K562 (cell line): ENCODE measurements around the gene PAX5. TPM values are rescaled to one million over a fixed set of nuclear protein-coding genes. Genes with fewer than 3 reads are reported as not detected.

Experiments
- ATAC-seq: fragments of 200-7000 bp; cut with Tn5 transposase; 3 replicates; pipeline ENCODE4 v1.9.1; 2020; ENCODE audit warnings: moderate library complexity
- BruUV-seq: library from RNA; stranded (reverse); fragments of 400-500 nt; replicated peaks from 2 replicates; lab custom pipeline; 2021; lab: Mats Ljungman, UMichigan
- CTCF ChIA-PET: fragments of 300-600 bp; formaldehyde crosslinking; extraction: SDS; loops from one replicate; lab custom pipeline; 2021; ENCODE audit warnings: low intra/inter-chr PET ratio; lab: Yijun Ruan, JAX
- POLR2A ChIA-PET: fragments of 300-600, 350-650 bp; sonication (Branson Sonifier 250); formaldehyde crosslinking; extraction: SDS; loops from one replicate; lab custom pipeline; 2021; ENCODE audit warnings: antibody characterized with exemption, inconsistent platforms; lab: Yijun Ruan, JAX
- DNase-seq, 4 experiments: peaks; one replicate each; pipeline versions ENCODE4 v3.0.0 to v3.0.0-alpha.2; 2011 to 2018; ENCODE audit warnings: low spot score in 3 of 4, mixed read lengths in 3 of 4; ENCODE audit errors: extremely low read depth in 1 of 4
- FAIRE-seq: peaks from 2 replicates; lab custom pipeline; 2011; peaks lifted over from hg19 to GRCh38; lab: Jason Lieb, UNC
- H2AFZ ChIP-seq: 2 replicates; pipeline ENCODE4 v1.6.0; 2011; ENCODE audit warnings: low read depth, low read length, control low read depth, inconsistent platforms
- H3K27ac ChIP-seq: fragments of 200-600 bp; 3 replicates; pipeline ENCODE4 v1.8.0; 2011; ENCODE audit warnings: low read depth, mild to moderate bottlenecking, control low read depth, inconsistent platforms, low read length, moderate library complexity, mixed read lengths; ENCODE audit errors: extremely low read depth
- H3K27me3 ChIP-seq, 2 experiments: fragments of 300-600 bp in 1 of 2; 2 replicates in 1 of 2; 3 replicates in 1 of 2; pipeline versions ENCODE4 v1.6.0 to v1.8.0; 2011; ENCODE audit warnings: inconsistent platforms in 2 of 2, low read length in 2 of 2, mild to moderate bottlenecking in 1 of 2, mixed read lengths in 1 of 2, moderate library complexity in 1 of 2; ENCODE audit not compliant: control insufficient read depth in 2 of 2, insufficient read depth in 2 of 2
- H3K36me3 ChIP-seq: fragments of 300-600 bp; 3 replicates; pipeline ENCODE4 v1.8.0; 2011; ENCODE audit warnings: mild to moderate bottlenecking, low read length, inconsistent platforms; ENCODE audit not compliant: control insufficient read depth, insufficient read depth
- H3K4me1 ChIP-seq, 2 experiments: fragments of 200-600 bp in 1 of 2; replicated peaks in 1 of 2; 2 replicates in 1 of 2; 3 replicates in 1 of 2; pipeline versions ENCODE4 v1.5.1 to v1.8.0; 2011; ENCODE audit warnings: inconsistent platforms in 2 of 2, low read length in 2 of 2, mild to moderate bottlenecking in 1 of 2, mixed read lengths in 1 of 2, moderate library complexity in 1 of 2; ENCODE audit not compliant: control insufficient read depth in 2 of 2, insufficient read depth in 2 of 2
- H3K4me2 ChIP-seq: 2 replicates; pipeline ENCODE4 v1.6.1; 2011; ENCODE audit warnings: low read length, control low read depth, inconsistent platforms, mixed read lengths; ENCODE audit not compliant: insufficient read depth
- H3K4me3 ChIP-seq: fragments of 200-600 bp; sonication (generic), shearing (Covaris generic); 2 replicates; pipeline ENCODE4 v1.5.1; 2016; ENCODE audit warnings: control low read depth, inconsistent platforms
- H3K79me2 ChIP-seq: fragments of 200-600 bp; 3 replicates; pipeline ENCODE4 v1.8.0; 2011; ENCODE audit warnings: low read length, inconsistent platforms; ENCODE audit not compliant: control insufficient read depth, insufficient read depth
- H3K9ac ChIP-seq, 2 experiments: 2 replicates each; pipeline versions ENCODE4 v1.6.0 to v1.6.1; 2011; ENCODE audit warnings: low read depth in 2 of 2, low read length in 2 of 2, control low read depth in 1 of 2, inconsistent platforms in 1 of 2, mild to moderate bottlenecking in 1 of 2, mixed read lengths in 1 of 2; ENCODE audit not compliant: insufficient read depth in 1 of 2
- H3K9me1 ChIP-seq: one replicate; pipeline ENCODE4 v1.6.0; 2011; ENCODE audit warnings: inconsistent platforms, mild to moderate bottlenecking, low read length, moderate library complexity; ENCODE audit not compliant: control insufficient read depth, insufficient read depth
- H3K9me3 ChIP-seq: replicated peaks from 2 replicates; pipeline ENCODE4 v1.5.1; 2011; ENCODE audit warnings: low read depth, low read length, inconsistent platforms; ENCODE audit not compliant: control insufficient read depth, insufficient read depth
- H4K20me1 ChIP-seq: replicated peaks from 2 replicates; pipeline ENCODE4 v1.6.1; 2011; ENCODE audit warnings: low read length, inconsistent platforms, mixed read lengths; ENCODE audit not compliant: control insufficient read depth, insufficient read depth
- BHLHE40 ChIP-seq: IDR thresholded peaks from 2 replicates; pipeline ENCODE4 v1.6.1; 2011; ENCODE audit warnings: low read length, improper control_type of control experiment
- EHMT2 ChIP-seq: fragments of 450-650 bp; IDR thresholded peaks from 2 replicates; pipeline ENCODE4 v1.6.1; 2018; ENCODE audit warnings: antibody characterized with exemption
- EP400 ChIP-seq: fragments of 450-650 bp; IDR thresholded peaks from 2 replicates; pipeline ENCODE4 v1.6.1; 2017; ENCODE audit warnings: antibody characterized with exemption, mild to moderate bottlenecking, moderate library complexity
- ETS2 ChIP-seq: IDR thresholded peaks from 2 replicates; pipeline ENCODE4 v1.6.1; 2016; ENCODE audit warnings: borderline replicate concordance, missing genetic modification characterization, mild to moderate bottlenecking, moderate library complexity, missing compliant biosample characterization; ENCODE audit not compliant: poor library complexity, severe bottlenecking
- JUN ChIP-seq, 2 experiments: sonication (generic) in 1 of 2; formaldehyde crosslinking in 1 of 2; IDR thresholded peaks; 2 replicates each; pipeline versions ENCODE4 v1.6.1 to v1.8.0; 2012 to 2022; ENCODE audit warnings: borderline replicate concordance in 2 of 2, mild to moderate bottlenecking in 2 of 2, improper control_type of control experiment in 1 of 2, low read depth in 1 of 2, low read length in 1 of 2, missing genetic modification reagents in 1 of 2
- MECOM ChIP-seq: fragments of 250-450 bp; sonication (Bioruptor Pico); IDR thresholded peaks from 2 replicates; pipeline ENCODE4 v1.8.0; 2022; ENCODE audit warnings: inconsistent platforms
- NFRKB ChIP-seq: fragments of 450-650 bp; IDR thresholded peaks from 2 replicates; pipeline ENCODE4 v1.6.1; 2016; ENCODE audit warnings: low read depth
- NR1H2 ChIP-seq: sonication (generic); formaldehyde crosslinking; IDR thresholded peaks from 2 replicates; pipeline ENCODE4 v1.4.0; 2020; ENCODE audit warnings: mild to moderate bottlenecking, missing genetic modification reagents
- PML ChIP-seq: IDR thresholded peaks from 2 replicates; pipeline ENCODE4 v1.6.1; 2012; ENCODE audit warnings: low read length, inconsistent platforms
- PYGO2 ChIP-seq: fragments of 450-650 bp; IDR thresholded peaks from 2 replicates; pipeline ENCODE4 v1.6.1; 2016; ENCODE audit warnings: mild to moderate bottlenecking, missing genetic modification characterization, moderate library complexity, missing compliant biosample characterization
- RBM14 ChIP-seq: fragments of 200-400 bp; formaldehyde crosslinking; IDR thresholded peaks from 2 replicates; pipeline ENCODE4 v1.6.1; 2018; ENCODE audit warnings: low read depth, mild to moderate bottlenecking, low read length, moderate library complexity, borderline replicate concordance; ENCODE audit not compliant: insufficient read depth
- RUNX1 ChIP-seq: sonication (generic); IDR thresholded peaks from 2 replicates; pipeline ENCODE4 v1.6.1; 2016; ENCODE audit warnings: antibody characterized with exemption, low read depth
- TEAD1 ChIP-seq, 2 experiments: fragments of 450-650 bp in 1 of 2; sonication (generic) in 1 of 2; formaldehyde crosslinking; IDR thresholded peaks; 2 replicates each; pipeline versions ENCODE4 v1.4.0 to v1.8.0; 2020 to 2022; ENCODE audit warnings: mild to moderate bottlenecking in 2 of 2, missing genetic modification reagents in 1 of 2
- XRCC5 ChIP-seq: fragments of 200-400 bp; formaldehyde crosslinking; IDR thresholded peaks from 2 replicates; pipeline ENCODE4 v1.6.1; 2017; ENCODE audit warnings: low read depth, mild to moderate bottlenecking, low read length
- ZNF408 ChIP-seq: fragments of 250-450 bp; sonication (Bioruptor Pico); IDR thresholded peaks from 2 replicates; pipeline ENCODE4 v1.4.0; 2020; ENCODE audit warnings: low read depth, mild to moderate bottlenecking, moderate library complexity
- WGBS: fragments of 100-300 bp; shearing (Covaris generic); methylation state at CpG from one replicate; pipeline ENCODE4 v1.1.6; 2016; ENCODE audit warnings: low coverage, mixed read lengths; ENCODE audit not compliant: insufficient coverage; ENCODE audit errors: missing lambda C conversion rate; 5-methylcytosine and 5-hydroxymethylcytosine counted together
- in situ Hi-C: fragments of 300-500 bp; cut with MboI; formaldehyde crosslinking; loops from 4 replicates; pipeline ENCODE4 v1.15.0; 2018; ENCODE audit warnings: inconsistent platforms, mixed read lengths
- intact Hi-C: fragments of 100-400 bp; cut with micrococcal nuclease; formaldehyde crosslinking; loops from 2 replicates; pipeline ENCODE4 v1.14.2; 2022
- polyA plus RNA-seq, 8 experiments: library from polyadenylated mRNA; depleted of rRNA in 4 of 8; stranded (reverse) in 5 of 8; unstranded in 3 of 8; fragments of >200 nt; fragmentation: Nextera tagmentation in 2 of 8; fragmentation: Illumina TruSeq in 1 of 8; extraction: Ambion mirVana in 2 of 8; extraction: Trizol in 1 of 8; gene quantifications; 2 replicates each; pipeline versions ENCODE4 v1.2.1 to v1.2.3, GENCODE V29; 2011 to 2014; ENCODE audit warnings: inconsistent platforms in 1 of 8, missing spikeins in 1 of 8
- total RNA-seq, 7 experiments: library from RNA; depleted of rRNA in 6 of 7; stranded (reverse); fragments of >200 nt in 6 of 7; fragmentation: Illumina TruSeq in 2 of 7; extraction: Trizol in 2 of 7; gene quantifications; 2 replicates each; pipeline versions ENCODE4 v1.2.1 to v1.2.3, GENCODE V29; 2011 to 2021; ENCODE audit warnings: low replicate concordance in 1 of 7
- TF ChIP-seq, protein P1 (sequence below): fragments of 250-450 bp; sonication (Bioruptor Pico); IDR thresholded peaks from 2 replicates; pipeline ENCODE4 v1.8.0; 2022; ENCODE audit warnings: inconsistent platforms
- TF ChIP-seq, protein P2 (sequence below): fragments of 450-650 bp; IDR thresholded peaks from 2 replicates; pipeline ENCODE4 v1.7.0; 2016; ENCODE audit warnings: borderline replicate concordance
- TF ChIP-seq, protein P3 (sequence below): fragments of 450-650 bp; formaldehyde crosslinking; conservative IDR thresholded peaks from 2 replicates; pipeline ENCODE4 v1.4.0; 2022; ENCODE audit warnings: mild to moderate bottlenecking, missing genetic modification characterization

PAX5 gene
- total and polyA plus RNA-seq, 9 of the 15 experiments (the other 6 are each of a cell fraction or from before 2014, with no cell fraction given): 0.03 to 0.09 TPM; not detected in 7

DNA sequence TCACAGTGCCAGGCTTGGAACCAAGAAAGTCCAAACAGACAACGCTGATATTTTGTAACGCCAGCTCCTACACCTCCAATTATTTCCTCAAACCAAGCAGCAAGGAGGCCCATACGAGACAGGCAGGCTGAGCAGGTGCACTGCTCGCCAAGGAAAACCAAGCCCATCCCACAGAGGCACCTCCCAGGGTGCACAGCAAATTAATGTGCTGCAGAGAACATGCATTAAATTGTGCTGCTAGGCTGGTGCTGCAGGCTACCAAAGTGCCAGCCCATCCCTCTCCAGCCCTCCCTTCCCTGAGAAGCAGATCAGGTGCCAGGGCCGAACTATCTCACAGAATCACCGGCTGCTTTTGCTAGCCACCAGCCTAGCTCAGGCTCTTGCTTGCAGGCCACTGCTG, 137.8 kb downstream of the PAX5 start:
- H3K27me3 ChIP-seq: peaks cover 7 to 67% of the 10 kb centered on the region in 2 experiments
- intact Hi-C loops: no loop called here

More for the DNA sequence above, 137.8 kb downstream of the PAX5 start:
- Histone ChIP-seq H3K9ac (no peak overlapping the region), H3K36me3 (no peaks in the 10 kb centered on the region), H2AFZ (no peak overlapping the region), H3K4me3 (no peak overlapping the region), H3K79me2 (no peaks in the 10 kb centered on the region), H3K4me2 (no peak overlapping the region), H3K9me3 (no peaks in the 10 kb centered on the region), H3K9me1 (no peaks in the 10 kb centered on the region), H3K4me1 (no peaks in the 10 kb centered on the region), H4K20me1 (peaks cover 3% of the 10 kb centered on the region; the same call in 1 of the 2 replicates), H3K27ac (no peak overlapping the region)
- TF ChIP-seq RBM14 (no peak), BHLHE40 (no peak), PYGO2 (tag) (no peak), JUN (IDR thresholded peaks at IDR 0.05; ENCODE audit: borderline replicate concordance, low read depth, low read length) (no peak), JUN (CRISPR knock-in tag; IDR thresholded peaks at IDR 0.05; ENCODE audit: borderline replicate concordance) (no peak), MECOM (CRISPR knock-in tag) (no peak), TEAD1 (CRISPR knock-in tag; IDR thresholded peaks at IDR 0.05) (no peak), NFRKB (no peak), ETS2 (tag) (no peak), XRCC5 (no peak), NR1H2 (CRISPR knock-in tag) (no peak), RUNX1 (no peak), PML (no peak), ZNF408 (CRISPR knock-in tag) (no peak), EP400 (no peak), EHMT2 (no peak)
- TF ChIP-seq, protein P1, sequence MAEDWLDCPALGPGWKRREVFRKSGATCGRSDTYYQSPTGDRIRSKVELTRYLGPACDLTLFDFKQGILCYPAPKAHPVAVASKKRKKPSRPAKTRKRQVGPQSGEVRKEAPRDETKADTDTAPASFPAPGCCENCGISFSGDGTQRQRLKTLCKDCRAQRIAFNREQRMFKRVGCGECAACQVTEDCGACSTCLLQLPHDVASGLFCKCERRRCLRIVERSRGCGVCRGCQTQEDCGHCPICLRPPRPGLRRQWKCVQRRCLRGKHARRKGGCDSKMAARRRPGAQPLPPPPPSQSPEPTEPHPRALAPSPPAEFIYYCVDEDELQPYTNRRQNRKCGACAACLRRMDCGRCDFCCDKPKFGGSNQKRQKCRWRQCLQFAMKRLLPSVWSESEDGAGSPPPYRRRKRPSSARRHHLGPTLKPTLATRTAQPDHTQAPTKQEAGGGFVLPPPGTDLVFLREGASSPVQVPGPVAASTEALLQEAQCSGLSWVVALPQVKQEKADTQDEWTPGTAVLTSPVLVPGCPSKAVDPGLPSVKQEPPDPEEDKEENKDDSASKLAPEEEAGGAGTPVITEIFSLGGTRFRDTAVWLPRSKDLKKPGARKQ: no peak
- TF ChIP-seq, protein P2, sequence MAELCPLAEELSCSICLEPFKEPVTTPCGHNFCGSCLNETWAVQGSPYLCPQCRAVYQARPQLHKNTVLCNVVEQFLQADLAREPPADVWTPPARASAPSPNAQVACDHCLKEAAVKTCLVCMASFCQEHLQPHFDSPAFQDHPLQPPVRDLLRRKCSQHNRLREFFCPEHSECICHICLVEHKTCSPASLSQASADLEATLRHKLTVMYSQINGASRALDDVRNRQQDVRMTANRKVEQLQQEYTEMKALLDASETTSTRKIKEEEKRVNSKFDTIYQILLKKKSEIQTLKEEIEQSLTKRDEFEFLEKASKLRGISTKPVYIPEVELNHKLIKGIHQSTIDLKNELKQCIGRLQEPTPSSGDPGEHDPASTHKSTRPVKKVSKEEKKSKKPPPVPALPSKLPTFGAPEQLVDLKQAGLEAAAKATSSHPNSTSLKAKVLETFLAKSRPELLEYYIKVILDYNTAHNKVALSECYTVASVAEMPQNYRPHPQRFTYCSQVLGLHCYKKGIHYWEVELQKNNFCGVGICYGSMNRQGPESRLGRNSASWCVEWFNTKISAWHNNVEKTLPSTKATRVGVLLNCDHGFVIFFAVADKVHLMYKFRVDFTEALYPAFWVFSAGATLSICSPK: no peak
- TF ChIP-seq, protein P3, sequence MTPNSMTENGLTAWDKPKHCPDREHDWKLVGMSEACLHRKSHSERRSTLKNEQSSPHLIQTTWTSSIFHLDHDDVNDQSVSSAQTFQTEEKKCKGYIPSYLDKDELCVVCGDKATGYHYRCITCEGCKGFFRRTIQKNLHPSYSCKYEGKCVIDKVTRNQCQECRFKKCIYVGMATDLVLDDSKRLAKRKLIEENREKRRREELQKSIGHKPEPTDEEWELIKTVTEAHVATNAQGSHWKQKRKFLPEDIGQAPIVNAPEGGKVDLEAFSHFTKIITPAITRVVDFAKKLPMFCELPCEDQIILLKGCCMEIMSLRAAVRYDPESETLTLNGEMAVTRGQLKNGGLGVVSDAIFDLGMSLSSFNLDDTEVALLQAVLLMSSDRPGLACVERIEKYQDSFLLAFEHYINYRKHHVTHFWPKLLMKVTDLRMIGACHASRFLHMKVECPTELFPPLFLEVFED (CRISPR knock-in tag): no peak
- in situ Hi-C loops: no loop called here
- BruUV-seq: no TSS peak
- no peak for ATAC-seq
- FAIRE-seq: no peak
- CTCF ChIA-PET: no interaction called here
- no peak for DNase-seq
- 0% methylated on average over 3 of the region's 6 CpGs for WGBS
- POLR2A ChIA-PET: no interaction called here
